Measurements from ENCODE around the gene NPHP4.
"Not testable (repeated sequence)": the region's sequence is repeated elsewhere in the genome, so short reads cannot be mapped to it uniquely, and the experiment has no call there.

Gene NPHP4

DNA sequence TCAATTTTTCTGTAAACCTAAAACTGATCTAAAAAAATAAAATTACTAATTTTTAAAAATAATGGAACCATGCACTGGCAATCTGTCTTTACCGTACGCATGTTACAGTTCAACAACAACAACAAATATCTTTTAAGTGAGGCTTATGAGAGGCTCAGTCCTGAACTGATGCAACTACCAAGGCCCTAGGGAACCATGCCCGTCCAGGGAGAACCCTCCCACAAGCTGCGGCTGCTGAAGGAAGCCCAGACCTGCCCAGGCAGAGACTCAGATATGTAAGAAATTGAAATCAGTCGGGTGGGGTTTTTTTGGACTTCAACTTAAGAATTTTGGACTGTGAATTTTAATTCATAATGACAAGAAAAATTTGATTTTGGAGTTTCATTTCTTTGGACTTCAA, 91.1 kb downstream of the NPHP4 start:
- H3K9me3 Mint-ChIP-seq, result no peaks in the 10 kb centered on the region
- TF ChIP-seq, protein P1, sequence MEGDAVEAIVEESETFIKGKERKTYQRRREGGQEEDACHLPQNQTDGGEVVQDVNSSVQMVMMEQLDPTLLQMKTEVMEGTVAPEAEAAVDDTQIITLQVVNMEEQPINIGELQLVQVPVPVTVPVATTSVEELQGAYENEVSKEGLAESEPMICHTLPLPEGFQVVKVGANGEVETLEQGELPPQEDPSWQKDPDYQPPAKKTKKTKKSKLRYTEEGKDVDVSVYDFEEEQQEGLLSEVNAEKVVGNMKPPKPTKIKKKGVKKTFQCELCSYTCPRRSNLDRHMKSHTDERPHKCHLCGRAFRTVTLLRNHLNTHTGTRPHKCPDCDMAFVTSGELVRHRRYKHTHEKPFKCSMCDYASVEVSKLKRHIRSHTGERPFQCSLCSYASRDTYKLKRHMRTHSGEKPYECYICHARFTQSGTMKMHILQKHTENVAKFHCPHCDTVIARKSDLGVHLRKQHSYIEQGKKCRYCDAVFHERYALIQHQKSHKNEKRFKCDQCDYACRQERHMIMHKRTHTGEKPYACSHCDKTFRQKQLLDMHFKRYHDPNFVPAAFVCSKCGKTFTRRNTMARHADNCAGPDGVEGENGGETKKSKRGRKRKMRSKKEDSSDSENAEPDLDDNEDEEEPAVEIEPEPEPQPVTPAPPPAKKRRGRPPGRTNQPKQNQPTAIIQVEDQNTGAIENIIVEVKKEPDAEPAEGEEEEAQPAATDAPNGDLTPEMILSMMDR (IDR thresholded peaks at IDR 0.05; ENCODE audit: unreplicated experiment in 3 of 3), result no peak
- no peaks in the 10 kb centered on the region for H3K27me3 Mint-ChIP-seq (ENCODE audit: low read depth)

GRCh38 chr1:5898266-5898665, 94.0 kb downstream of the NPHP4 start:
- Mint-ChIP-seq H3K9me3 (no peaks in the 10 kb centered on the region), H3K27me3 (ENCODE audit: low read depth) (no peaks in the 10 kb centered on the region), H3K36me3 (ENCODE audit: low read depth) (peaks cover 53% of the 10 kb centered on the region), H3K4me3 (no peak overlapping the region), H3K4me1 (peaks cover 4% of the 10 kb centered on the region), H3K27ac (no peak overlapping the region)
- TF ChIP-seq, protein P1 (IDR thresholded peaks at IDR 0.05; ENCODE audit: unreplicated experiment in 3 of 3), result no peak

More for the DNA sequence above, 91.1 kb downstream of the NPHP4 start:
- H3K36me3 Mint-ChIP-seq (ENCODE audit: low read depth), result peaks cover 51% of the 10 kb centered on the region
- no peaks in the 10 kb centered on the region for H3K4me1 Mint-ChIP-seq
- H3K27ac Mint-ChIP-seq, result no peak overlapping the region
- no peak overlapping the region for H3K4me3 Mint-ChIP-seq

DNA sequence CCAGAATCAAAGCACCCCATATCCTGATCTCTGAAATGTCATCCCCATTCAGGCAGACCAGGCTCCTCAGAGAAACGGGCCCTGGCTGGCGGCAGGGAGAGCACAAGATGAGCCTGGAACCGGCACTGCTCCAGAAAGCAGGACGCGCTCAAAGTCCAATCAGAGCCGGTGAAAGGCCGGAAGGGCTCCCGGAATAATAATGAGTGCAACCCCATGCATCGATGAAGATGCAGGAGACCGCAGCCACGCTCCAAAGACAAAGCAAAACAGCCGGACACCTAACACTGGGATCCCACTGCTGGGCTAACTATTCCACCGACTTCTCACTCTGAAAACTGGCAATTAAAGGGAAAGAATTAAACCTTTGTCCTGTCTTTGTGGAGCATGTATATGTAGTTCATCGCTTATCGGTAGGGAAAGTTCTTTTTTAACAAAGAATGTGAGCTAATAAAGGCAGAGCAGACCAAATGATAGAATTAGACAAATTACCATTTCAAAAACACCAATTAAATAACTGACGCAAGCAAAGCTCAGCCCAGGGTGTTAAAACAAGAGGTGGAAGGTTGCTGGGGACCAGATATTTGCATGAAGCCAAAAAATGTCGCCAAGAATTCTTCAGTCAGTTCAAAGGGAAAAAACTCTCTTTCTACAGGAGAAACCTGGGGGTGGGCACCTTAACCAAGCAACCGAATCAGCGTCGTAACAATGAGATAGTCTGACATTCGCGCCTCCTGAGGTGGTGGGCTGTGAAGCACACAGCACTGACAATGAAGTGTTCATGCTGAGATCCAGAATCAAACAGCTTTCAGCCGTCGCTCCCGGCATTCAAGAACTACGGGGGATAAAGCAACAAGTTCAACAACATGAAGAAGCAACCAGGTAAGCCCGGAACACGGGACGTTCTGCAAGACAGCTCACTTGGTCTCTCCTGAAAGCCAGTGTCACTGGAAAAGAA, 95.2 kb downstream of the NPHP4 start:
- Mint-ChIP-seq H3K27ac (peak overlapping the region; percentile 18 to 47 (median 25)), H3K4me1 (peaks cover 4% of the 10 kb centered on the region), H3K27me3 (ENCODE audit: low read depth) (no peaks in the 10 kb centered on the region), H3K36me3 (ENCODE audit: low read depth) (peaks cover 51% of the 10 kb centered on the region), H3K9me3 (no peaks in the 10 kb centered on the region), H3K4me3 (peak overlapping the region in 1 of 3 experiments; percentile 20)
- TF ChIP-seq, protein P1 (IDR thresholded peaks at IDR 0.05; ENCODE audit: unreplicated experiment in 3 of 3), result no peak

- Mint-ChIP-seq H3K4me3 (no peak overlapping the region), H3K4me1 (peaks cover 14% of the 10 kb centered on the region), H3K9me3 (no peaks in the 10 kb centered on the region), H3K27ac (peak overlapping the region in 1 of 3 experiments; percentile 11), H3K36me3 (ENCODE audit: low read depth) (peaks cover 50% of the 10 kb centered on the region), H3K27me3 (ENCODE audit: low read depth) (no peaks in the 10 kb centered on the region)
- TF ChIP-seq, protein P1 (IDR thresholded peaks at IDR 0.05; ENCODE audit: unreplicated experiment in 3 of 3), result no peak
Measured at GRCh38 chr1:5895446-5896406, 96.5 kb downstream of the NPHP4 start.

- H3K9me3 Mint-ChIP-seq; H3K4me3 Mint-ChIP-seq; H3K27me3 Mint-ChIP-seq (ENCODE audit: low read depth); H3K27ac Mint-ChIP-seq: not testable (repeated sequence)
- Mint-ChIP-seq H3K4me1 (peaks cover 30% of the 10 kb centered on the region), H3K36me3 (ENCODE audit: low read depth) (peaks cover 42% of the 10 kb centered on the region)
- TF ChIP-seq, protein P1 (IDR thresholded peaks at IDR 0.05; ENCODE audit: unreplicated experiment in 3 of 3), result peak in 1 of 3 experiments; percentile 36
Measured at GRCh38 chr1:5893699-5894278, 98.4 kb downstream of the NPHP4 start.

Data from nephron (organoid).